Measurements from ENCODE around the gene DPM2. TPM values are rescaled to one million over a fixed set of nuclear protein-coding genes. Genes with fewer than 3 reads are reported as not detected.
A peak's percentile ranks its signal among the peaks of the same experiment; 100 is the strongest.

Gene DPM2
- total RNA-seq, 1 experiment from 2014 or later: 56.1 TPM

GRCh38 chr9:127930231-127931091, 7.2 kb downstream of the DPM2 start, which contains the start of gene PIP5KL1 (continued):
- TF ChIP-seq CREM (CRISPR knock-in tag; IDR thresholded peaks at IDR 0.05) (0 out of 2 replicates have a peak, but pooled peaks have one; percentile 65), ELF4 (CRISPR knock-in tag; IDR thresholded peaks at IDR 0.05; ENCODE audit: low read depth) (no peak), ARID4B (CRISPR knock-in tag; IDR thresholded peaks at IDR 0.05; ENCODE audit: borderline replicate concordance) (no peak), ZNF232 (CRISPR knock-in tag; IDR thresholded peaks at IDR 0.05) (no peak), NFATC4 (CRISPR knock-in tag; IDR thresholded peaks at IDR 0.05) (0 out of 2 replicates have a peak, but pooled peaks have one; percentile 42), ATF6 (CRISPR knock-in tag; IDR thresholded peaks at IDR 0.05) (no peak; the same call in 1 of the 2 replicates), HMGA2 (CRISPR knock-in tag; IDR thresholded peaks at IDR 0.05) (no peak), TEAD1 (CRISPR knock-in tag; IDR thresholded peaks at IDR 0.05) (peak; percentile 98), SP1 (CRISPR knock-in tag; conservative IDR thresholded peaks at IDR 0.05) (peak; percentile 98), ETV6 (CRISPR knock-in tag; IDR thresholded peaks at IDR 0.05) (no peak; the same call in 1 of the 2 replicates), ZNF317 (CRISPR knock-in tag; IDR thresholded peaks at IDR 0.05; ENCODE audit: borderline replicate concordance, low read depth) (0 out of 2 replicates have a peak, but pooled peaks have one; percentile 21), MAX (CRISPR knock-in tag; IDR thresholded peaks at IDR 0.05) (peak; percentile 66), RORB (CRISPR knock-in tag; IDR thresholded peaks at IDR 0.05) (no peak), CBFB (CRISPR knock-in tag; IDR thresholded peaks at IDR 0.05; ENCODE audit: low read depth) (peak; percentile 49; the same call in 1 of the 2 replicates), FOXJ3 (CRISPR knock-in tag; IDR thresholded peaks at IDR 0.05; ENCODE audit: borderline replicate concordance) (no peak), NR1H2 (CRISPR knock-in tag; IDR thresholded peaks at IDR 0.05) (peak; percentile 55; the same call in 1 of the 2 replicates), E2F5 (CRISPR knock-in tag; IDR thresholded peaks at IDR 0.05) (peak; percentile 95)
- TF ChIP-seq, protein P1, sequence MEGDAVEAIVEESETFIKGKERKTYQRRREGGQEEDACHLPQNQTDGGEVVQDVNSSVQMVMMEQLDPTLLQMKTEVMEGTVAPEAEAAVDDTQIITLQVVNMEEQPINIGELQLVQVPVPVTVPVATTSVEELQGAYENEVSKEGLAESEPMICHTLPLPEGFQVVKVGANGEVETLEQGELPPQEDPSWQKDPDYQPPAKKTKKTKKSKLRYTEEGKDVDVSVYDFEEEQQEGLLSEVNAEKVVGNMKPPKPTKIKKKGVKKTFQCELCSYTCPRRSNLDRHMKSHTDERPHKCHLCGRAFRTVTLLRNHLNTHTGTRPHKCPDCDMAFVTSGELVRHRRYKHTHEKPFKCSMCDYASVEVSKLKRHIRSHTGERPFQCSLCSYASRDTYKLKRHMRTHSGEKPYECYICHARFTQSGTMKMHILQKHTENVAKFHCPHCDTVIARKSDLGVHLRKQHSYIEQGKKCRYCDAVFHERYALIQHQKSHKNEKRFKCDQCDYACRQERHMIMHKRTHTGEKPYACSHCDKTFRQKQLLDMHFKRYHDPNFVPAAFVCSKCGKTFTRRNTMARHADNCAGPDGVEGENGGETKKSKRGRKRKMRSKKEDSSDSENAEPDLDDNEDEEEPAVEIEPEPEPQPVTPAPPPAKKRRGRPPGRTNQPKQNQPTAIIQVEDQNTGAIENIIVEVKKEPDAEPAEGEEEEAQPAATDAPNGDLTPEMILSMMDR (IDR thresholded peaks at IDR 0.05): no peak
- TF ChIP-seq, protein P2, sequence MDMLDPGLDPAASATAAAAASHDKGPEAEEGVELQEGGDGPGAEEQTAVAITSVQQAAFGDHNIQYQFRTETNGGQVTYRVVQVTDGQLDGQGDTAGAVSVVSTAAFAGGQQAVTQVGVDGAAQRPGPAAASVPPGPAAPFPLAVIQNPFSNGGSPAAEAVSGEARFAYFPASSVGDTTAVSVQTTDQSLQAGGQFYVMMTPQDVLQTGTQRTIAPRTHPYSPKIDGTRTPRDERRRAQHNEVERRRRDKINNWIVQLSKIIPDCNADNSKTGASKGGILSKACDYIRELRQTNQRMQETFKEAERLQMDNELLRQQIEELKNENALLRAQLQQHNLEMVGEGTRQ (CRISPR knock-in tag; IDR thresholded peaks at IDR 0.05): no peak
- TF ChIP-seq, protein P3, sequence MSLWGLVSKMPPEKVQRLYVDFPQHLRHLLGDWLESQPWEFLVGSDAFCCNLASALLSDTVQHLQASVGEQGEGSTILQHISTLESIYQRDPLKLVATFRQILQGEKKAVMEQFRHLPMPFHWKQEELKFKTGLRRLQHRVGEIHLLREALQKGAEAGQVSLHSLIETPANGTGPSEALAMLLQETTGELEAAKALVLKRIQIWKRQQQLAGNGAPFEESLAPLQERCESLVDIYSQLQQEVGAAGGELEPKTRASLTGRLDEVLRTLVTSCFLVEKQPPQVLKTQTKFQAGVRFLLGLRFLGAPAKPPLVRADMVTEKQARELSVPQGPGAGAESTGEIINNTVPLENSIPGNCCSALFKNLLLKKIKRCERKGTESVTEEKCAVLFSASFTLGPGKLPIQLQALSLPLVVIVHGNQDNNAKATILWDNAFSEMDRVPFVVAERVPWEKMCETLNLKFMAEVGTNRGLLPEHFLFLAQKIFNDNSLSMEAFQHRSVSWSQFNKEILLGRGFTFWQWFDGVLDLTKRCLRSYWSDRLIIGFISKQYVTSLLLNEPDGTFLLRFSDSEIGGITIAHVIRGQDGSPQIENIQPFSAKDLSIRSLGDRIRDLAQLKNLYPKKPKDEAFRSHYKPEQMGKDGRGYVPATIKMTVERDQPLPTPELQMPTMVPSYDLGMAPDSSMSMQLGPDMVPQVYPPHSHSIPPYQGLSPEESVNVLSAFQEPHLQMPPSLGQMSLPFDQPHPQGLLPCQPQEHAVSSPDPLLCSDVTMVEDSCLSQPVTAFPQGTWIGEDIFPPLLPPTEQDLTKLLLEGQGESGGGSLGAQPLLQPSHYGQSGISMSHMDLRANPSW (CRISPR knock-in tag; conservative IDR thresholded peaks at IDR 0.05; ENCODE audit: low read depth): no peak
- TF ChIP-seq, protein P4, sequence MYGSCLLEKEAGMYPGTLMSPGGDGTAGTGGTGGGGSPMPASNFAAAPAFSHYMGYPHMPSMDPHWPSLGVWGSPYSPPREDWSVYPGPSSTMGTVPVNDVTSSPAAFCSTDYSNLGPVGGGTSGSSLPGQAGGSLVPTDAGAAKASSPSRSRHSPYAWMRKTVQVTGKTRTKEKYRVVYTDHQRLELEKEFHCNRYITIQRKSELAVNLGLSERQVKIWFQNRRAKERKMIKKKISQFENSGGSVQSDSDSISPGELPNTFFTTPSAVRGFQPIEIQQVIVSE (CRISPR knock-in tag; IDR thresholded peaks at IDR 0.05; ENCODE audit: borderline replicate concordance): no peak
- TF ChIP-seq, protein P5, sequence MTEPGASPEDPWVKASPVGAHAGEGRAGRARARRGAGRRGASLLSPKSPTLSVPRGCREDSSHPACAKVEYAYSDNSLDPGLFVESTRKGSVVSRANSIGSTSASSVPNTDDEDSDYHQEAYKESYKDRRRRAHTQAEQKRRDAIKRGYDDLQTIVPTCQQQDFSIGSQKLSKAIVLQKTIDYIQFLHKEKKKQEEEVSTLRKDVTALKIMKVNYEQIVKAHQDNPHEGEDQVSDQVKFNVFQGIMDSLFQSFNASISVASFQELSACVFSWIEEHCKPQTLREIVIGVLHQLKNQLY (CRISPR knock-in tag; IDR thresholded peaks at IDR 0.05): no peak
